Vagina (tissue), 2 donors: ENCODE data around the gene PROX1. TPM values are rescaled to one million over a fixed set of nuclear protein-coding genes. Genes with fewer than 3 reads are reported as not detected.

Experiments
- DNase-seq, 2 donors: peaks; one replicate each; pipeline ENCODE4 v3.0.0-alpha.2; 2017; ENCODE audit errors: extremely low spot score in 2 of 2
- H3K27ac ChIP-seq: fragments of 200-600 bp; sonication (generic); one replicate; pipeline ENCODE4 v1.5.1; 2019
- H3K27me3 ChIP-seq: fragments of 200-600 bp; sonication (generic); one replicate; pipeline ENCODE4 v1.5.1; 2019
- H3K36me3 ChIP-seq, 2 donors: fragments of 200-600 bp; sonication (generic); one replicate each; pipeline ENCODE4 v1.5.1; 2017 to 2019
- H3K4me1 ChIP-seq: fragments of 200-600 bp; sonication (generic); one replicate; pipeline ENCODE4 v1.5.1; 2019
- H3K4me3 ChIP-seq, 2 donors: fragments of 200-600 bp; sonication (generic); 1 replicate in 1 of 2; 2 replicates in 1 of 2; pipeline ENCODE4 v1.5.1; 2016 to 2019
- H3K9me3 ChIP-seq: fragments of 200-600 bp; sonication (generic); one replicate; pipeline ENCODE4 v1.5.1; 2019
- CTCF ChIP-seq, 3 experiments: fragments of 450-650 bp in 2 of 3; fragments of 200-600 bp in 1 of 3; sonication (generic) in 1 of 3; IDR thresholded peaks; one replicate each; pipeline ENCODE4 v1.5.1; 2017 to 2019; ENCODE audit warnings: antibody characterized with exemption in 3 of 3, mild to moderate bottlenecking in 2 of 3, moderate library complexity in 2 of 3
- POLR2A ChIP-seq, 2 donors: fragments of 450-650 bp; IDR thresholded peaks; one replicate each; pipeline ENCODE4 v1.6.1; 2017; ENCODE audit warnings: antibody characterized with exemption in 2 of 2, mild to moderate bottlenecking in 2 of 2, moderate library complexity in 2 of 2
- POLR2AphosphoS5 ChIP-seq, 2 donors: sonication (generic); formaldehyde crosslinking; IDR thresholded peaks; one replicate each; pipeline ENCODE4 v1.9.0; 2017; ENCODE audit warnings: antibody characterized with exemption in 2 of 2, mild to moderate bottlenecking in 2 of 2, low read depth in 1 of 2; ENCODE audit not compliant: insufficient read depth in 1 of 2
- intact Hi-C: fragments of 100-400 bp; cut with DNase I; formaldehyde crosslinking; loops from one replicate; pipeline ENCODE4 v1.15.1; 2023
- total RNA-seq: library from RNA; depleted of rRNA; stranded (reverse); fragments of >200 nt; gene quantifications from one replicate; pipeline ENCODE4 v1.2.3, GENCODE V29; 2016

Gene PROX1
- total RNA-seq, 1 donor from 2014 or later: 4.7 TPM

GRCh38 chr1:214043167-214043566 lies 55.4 kb downstream of the PROX1 start:
- Histone ChIP-seq H3K36me3 (no peaks in the 10 kb centered on the region), H3K27ac (no peak overlapping the region), H3K4me3 (no peak overlapping the region), H3K9me3 (no peaks in the 10 kb centered on the region), H3K27me3 (no peaks in the 10 kb centered on the region), H3K4me1 (no peaks in the 10 kb centered on the region)
- intact Hi-C loops: no loop called here
- TF ChIP-seq POLR2AphosphoS5 (IDR thresholded peaks at IDR 0.05; ENCODE audit: insufficient read depth in 1 of 2, low read depth in 1 of 2): no peak
- no peak for TF ChIP-seq POLR2A (IDR thresholded peaks at IDR 0.05)
- TF ChIP-seq CTCF (IDR thresholded peaks at IDR 0.05): no peak
- no peak for DNase-seq

GRCh38 chr1:214044438-214045214 lies 56.9 kb downstream of the PROX1 start:
- intact Hi-C loops: no loop called here
- Histone ChIP-seq H3K4me1 (no peaks in the 10 kb centered on the region), H3K4me3 (no peak overlapping the region), H3K36me3 (no peaks in the 10 kb centered on the region), H3K27ac (no peak overlapping the region), H3K27me3 (no peaks in the 10 kb centered on the region), H3K9me3 (no peaks in the 10 kb centered on the region)
- no peak for DNase-seq
- TF ChIP-seq CTCF (IDR thresholded peaks at IDR 0.05): no peak
- no peak for TF ChIP-seq POLR2A (IDR thresholded peaks at IDR 0.05)
- no peak for TF ChIP-seq POLR2AphosphoS5 (IDR thresholded peaks at IDR 0.05; ENCODE audit: insufficient read depth in 1 of 2, low read depth in 1 of 2)

DNA sequence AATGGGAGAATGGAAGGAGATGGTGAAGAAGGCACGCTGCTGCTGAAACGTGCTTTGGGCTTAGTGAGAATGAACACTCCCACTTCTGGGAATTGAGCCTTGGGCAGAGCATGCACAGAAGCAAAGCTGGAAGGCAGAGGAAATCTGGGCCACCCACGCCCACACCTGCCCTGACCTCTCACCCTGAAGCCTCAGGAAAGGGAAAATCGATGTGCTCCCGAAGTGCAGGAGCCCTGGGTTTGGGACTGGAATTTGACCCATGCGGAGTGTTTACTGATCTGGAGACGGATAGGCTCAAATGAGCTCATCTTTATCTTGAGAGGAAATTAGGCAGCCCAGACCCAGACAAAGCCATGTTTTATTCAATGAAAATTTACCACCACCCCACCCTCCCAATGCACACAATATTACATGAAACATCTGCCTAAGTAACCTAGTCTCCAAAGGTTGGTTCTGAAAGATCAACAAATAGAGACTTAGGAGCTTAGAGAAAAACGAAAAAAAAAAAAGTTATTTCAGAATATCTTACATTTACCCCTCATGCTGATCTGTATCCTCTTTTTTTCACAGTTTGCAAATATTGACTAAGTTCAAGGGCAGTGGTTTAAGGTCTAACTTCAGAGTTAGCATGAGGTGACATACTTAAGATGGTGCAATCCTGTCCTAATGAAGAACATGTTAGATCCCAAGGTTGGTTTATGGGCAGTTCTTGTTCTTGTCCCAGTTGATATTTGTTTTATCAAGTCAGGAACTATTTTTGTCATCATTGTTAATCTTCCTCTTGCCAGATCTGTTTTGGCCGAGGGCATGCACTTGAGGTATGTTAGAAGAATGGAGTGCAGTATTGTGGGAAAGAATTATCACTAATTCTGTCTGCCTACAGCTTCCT lies 63.0 kb downstream of the PROX1 start:
- Histone ChIP-seq H3K27me3 (no peaks in the 10 kb centered on the region), H3K4me3 (no peak overlapping the region), H3K27ac (no peak overlapping the region), H3K9me3 (no peaks in the 10 kb centered on the region), H3K36me3 (no peaks in the 10 kb centered on the region), H3K4me1 (no peaks in the 10 kb centered on the region)
- DNase-seq: no peak
- TF ChIP-seq POLR2A (IDR thresholded peaks at IDR 0.05) (no peak), CTCF (IDR thresholded peaks at IDR 0.05) (no peak), POLR2AphosphoS5 (IDR thresholded peaks at IDR 0.05; ENCODE audit: insufficient read depth in 1 of 2, low read depth in 1 of 2) (no peak)
- intact Hi-C loops: no loop called here

DNA sequence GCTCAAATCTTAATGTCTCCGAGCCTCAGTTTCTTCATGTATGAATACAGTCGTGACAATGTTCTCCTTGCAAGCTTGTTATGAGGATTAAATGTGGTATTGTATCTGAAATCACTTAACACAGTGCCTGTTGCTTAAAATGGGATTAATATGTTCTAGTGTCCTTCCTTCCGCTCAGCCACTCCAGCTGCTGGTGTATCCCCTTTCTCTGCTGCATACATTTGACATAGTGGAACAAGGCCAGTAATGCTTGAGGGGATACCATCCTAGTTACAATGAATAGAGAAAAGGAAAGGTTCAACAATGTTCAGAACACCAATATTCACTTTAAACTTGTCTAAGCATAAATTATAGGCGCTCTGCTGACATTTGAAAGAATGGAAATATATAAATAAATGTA lies 64.0 kb downstream of the PROX1 start:
- H3K9me3 ChIP-seq: no peaks in the 10 kb centered on the region
- no peak overlapping the region for H3K4me3 ChIP-seq
- DNase-seq: no peak
- H3K27ac ChIP-seq: no peak overlapping the region
- no peaks in the 10 kb centered on the region for H3K36me3 ChIP-seq
- intact Hi-C loops: no loop called here
- no peaks in the 10 kb centered on the region for H3K27me3 ChIP-seq
- TF ChIP-seq CTCF (IDR thresholded peaks at IDR 0.05) (no peak), POLR2A (IDR thresholded peaks at IDR 0.05) (no peak), POLR2AphosphoS5 (IDR thresholded peaks at IDR 0.05; ENCODE audit: insufficient read depth in 1 of 2, low read depth in 1 of 2) (no peak)
- no peaks in the 10 kb centered on the region for H3K4me1 ChIP-seq
